ENCODE results near the gene CTSW. TPM values are rescaled to one million over a fixed set of nuclear protein-coding genes. Genes with fewer than 3 reads are reported as not detected.

Gene CTSW
- total and polyA plus RNA-seq, 12 donors = 0.17 to 7.9 (median 0.55) TPM; not detected in 1

GRCh38 chr11:65870307-65870658 lies 9.4 kb upstream of the CTSW start:
- Histone ChIP-seq H3K36me3 (peaks cover 0 to 58% (median 35%) of the 10 kb centered on the region in 9 donors), H3K27ac (peak overlapping the region in 8 of 10 donors; percentile 28 to 97 (median 96)), H3K4me3 (peak overlapping the region in 3 of 10 donors; percentile 65 to 72 (median 68)), H3K27me3 (no peaks in the 10 kb centered on the region), H3K4me1 (peaks cover 16 to 44% (median 29%) of the 10 kb centered on the region in 9 donors), H3K9me3 (no peaks in the 10 kb centered on the region)
- WGBS, 2 donors = 63 to 71% methylated on average over 11 of the region's 11 CpGs
- intact Hi-C loops (cut with DNase I) = no loop called here
- no peak for DNase-seq
- TF ChIP-seq, protein P1, sequence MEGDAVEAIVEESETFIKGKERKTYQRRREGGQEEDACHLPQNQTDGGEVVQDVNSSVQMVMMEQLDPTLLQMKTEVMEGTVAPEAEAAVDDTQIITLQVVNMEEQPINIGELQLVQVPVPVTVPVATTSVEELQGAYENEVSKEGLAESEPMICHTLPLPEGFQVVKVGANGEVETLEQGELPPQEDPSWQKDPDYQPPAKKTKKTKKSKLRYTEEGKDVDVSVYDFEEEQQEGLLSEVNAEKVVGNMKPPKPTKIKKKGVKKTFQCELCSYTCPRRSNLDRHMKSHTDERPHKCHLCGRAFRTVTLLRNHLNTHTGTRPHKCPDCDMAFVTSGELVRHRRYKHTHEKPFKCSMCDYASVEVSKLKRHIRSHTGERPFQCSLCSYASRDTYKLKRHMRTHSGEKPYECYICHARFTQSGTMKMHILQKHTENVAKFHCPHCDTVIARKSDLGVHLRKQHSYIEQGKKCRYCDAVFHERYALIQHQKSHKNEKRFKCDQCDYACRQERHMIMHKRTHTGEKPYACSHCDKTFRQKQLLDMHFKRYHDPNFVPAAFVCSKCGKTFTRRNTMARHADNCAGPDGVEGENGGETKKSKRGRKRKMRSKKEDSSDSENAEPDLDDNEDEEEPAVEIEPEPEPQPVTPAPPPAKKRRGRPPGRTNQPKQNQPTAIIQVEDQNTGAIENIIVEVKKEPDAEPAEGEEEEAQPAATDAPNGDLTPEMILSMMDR (IDR thresholded peaks at IDR 0.05) = no peak
- ATAC-seq = no peak

GRCh38 chr11:65870706-65871681 lies 8.6 kb upstream of the CTSW start:
- H3K4me3 ChIP-seq = peak overlapping the region in 8 of 10 donors; percentile 64 to 73 (median 68)
- H3K9me3 ChIP-seq = no peaks in the 10 kb centered on the region
- ATAC-seq = peak in 1 of 8 donors; percentile 8
- peaks cover 16 to 44% (median 29%) of the 10 kb centered on the region in 9 donors for H3K4me1 ChIP-seq
- 57 to 61% methylated on average over 24 of the region's 24 CpGs for WGBS, 2 donors
- TF ChIP-seq, protein P1 (IDR thresholded peaks at IDR 0.05) = no peak
- H3K36me3 ChIP-seq = peaks cover 0 to 51% (median 33%) of the 10 kb centered on the region in 9 donors
- H3K27me3 ChIP-seq = no peaks in the 10 kb centered on the region
- DNase-seq = peak; percentile 61 to 72
- H3K27ac ChIP-seq = peak overlapping the region; percentile 84 to 97 (median 96)
- intact Hi-C loops (cut with DNase I) = no loop called here

- ATAC-seq (peak; percentile 7 to 19 (median 14)), DNase-seq (no peak)
- Histone ChIP-seq H3K27ac (peak overlapping the region; percentile 84 to 97 (median 96)), H3K4me1 (peaks cover 16 to 44% (median 29%) of the 10 kb centered on the region in 9 donors), H3K36me3 (peaks cover 0 to 41% (median 24%) of the 10 kb centered on the region in 9 donors), H3K4me3 (peak overlapping the region; percentile 47 to 73 (median 68)), H3K27me3 (no peaks in the 10 kb centered on the region), H3K9me3 (no peaks in the 10 kb centered on the region)
- TF ChIP-seq, protein P1 (IDR thresholded peaks at IDR 0.05) = peak in 3 of 9 donors; percentile 36 to 41 (median 37)
- WGBS, 2 donors = 5 to 13% methylated on average over 23 to 26 of the region's 26 CpGs
- intact Hi-C loops (cut with DNase I) = loop anchor here in 2 of 10 donors (2.0 kb wide), 1 partner anchor 17 kb away; the partner anchor contains the start of gene FIBP (in 2 of the 2)
These were observed 7.7 kb upstream of the CTSW start for GRCh38 chr11:65871811-65872548.
